Measurements from ENCODE around the gene DNAJC1. TPM values are rescaled to one million over a fixed set of nuclear protein-coding genes. Genes with fewer than 3 reads are reported as not detected.

The DNAJC1 gene
- total RNA-seq, 1 donor from 2014 or later = 41.0 TPM

GRCh38 chr10:21757185-21757901, 246.2 kb downstream of the DNAJC1 start:
- no peak for DNase-seq

GRCh38 chr10:21756707-21757106, 246.8 kb downstream of the DNAJC1 start:
- DNase-seq = no peak

- no peak for DNase-seq
Observed at GRCh38 chr10:21754410-21755011, 249.0 kb downstream of the DNAJC1 start.

DNA sequence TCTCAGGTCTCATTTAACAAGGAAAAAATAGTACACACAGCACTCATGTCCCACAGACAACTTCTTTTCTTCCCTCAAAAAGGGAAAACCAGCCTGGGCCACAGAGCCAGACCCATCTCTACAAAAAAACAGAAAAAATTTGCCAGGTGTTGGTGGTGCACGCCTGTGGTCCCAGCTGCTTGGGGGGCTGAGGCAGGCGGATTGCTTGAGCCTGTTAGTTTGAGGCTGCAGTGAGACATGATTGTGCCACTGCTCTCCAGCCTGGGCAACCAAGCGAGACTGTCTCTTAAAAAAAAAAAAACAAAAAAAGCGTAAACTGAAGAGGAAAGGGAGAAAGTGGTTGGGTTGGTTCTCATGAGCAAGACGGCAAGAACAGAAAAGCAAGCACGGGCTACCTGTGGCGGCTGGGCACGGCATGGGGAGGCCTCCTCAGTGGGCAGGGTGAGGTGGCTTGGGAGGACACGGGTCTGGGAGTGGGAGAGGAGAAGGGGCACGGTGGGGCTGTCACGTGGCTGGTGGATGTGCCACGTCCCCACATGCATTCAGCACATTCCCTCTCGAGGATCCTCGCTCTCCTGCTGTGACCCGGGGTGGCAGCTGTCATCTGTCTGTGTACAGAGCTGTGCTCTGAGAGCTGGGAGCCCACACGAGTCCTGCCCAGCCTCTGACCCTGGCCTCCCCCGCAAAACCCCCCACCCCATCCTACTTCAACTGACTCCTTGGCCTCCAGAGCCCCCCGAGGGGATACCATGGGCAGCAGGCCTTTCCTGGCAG, 249.8 kb downstream of the DNAJC1 start:
- DNase-seq = no peak

DNA sequence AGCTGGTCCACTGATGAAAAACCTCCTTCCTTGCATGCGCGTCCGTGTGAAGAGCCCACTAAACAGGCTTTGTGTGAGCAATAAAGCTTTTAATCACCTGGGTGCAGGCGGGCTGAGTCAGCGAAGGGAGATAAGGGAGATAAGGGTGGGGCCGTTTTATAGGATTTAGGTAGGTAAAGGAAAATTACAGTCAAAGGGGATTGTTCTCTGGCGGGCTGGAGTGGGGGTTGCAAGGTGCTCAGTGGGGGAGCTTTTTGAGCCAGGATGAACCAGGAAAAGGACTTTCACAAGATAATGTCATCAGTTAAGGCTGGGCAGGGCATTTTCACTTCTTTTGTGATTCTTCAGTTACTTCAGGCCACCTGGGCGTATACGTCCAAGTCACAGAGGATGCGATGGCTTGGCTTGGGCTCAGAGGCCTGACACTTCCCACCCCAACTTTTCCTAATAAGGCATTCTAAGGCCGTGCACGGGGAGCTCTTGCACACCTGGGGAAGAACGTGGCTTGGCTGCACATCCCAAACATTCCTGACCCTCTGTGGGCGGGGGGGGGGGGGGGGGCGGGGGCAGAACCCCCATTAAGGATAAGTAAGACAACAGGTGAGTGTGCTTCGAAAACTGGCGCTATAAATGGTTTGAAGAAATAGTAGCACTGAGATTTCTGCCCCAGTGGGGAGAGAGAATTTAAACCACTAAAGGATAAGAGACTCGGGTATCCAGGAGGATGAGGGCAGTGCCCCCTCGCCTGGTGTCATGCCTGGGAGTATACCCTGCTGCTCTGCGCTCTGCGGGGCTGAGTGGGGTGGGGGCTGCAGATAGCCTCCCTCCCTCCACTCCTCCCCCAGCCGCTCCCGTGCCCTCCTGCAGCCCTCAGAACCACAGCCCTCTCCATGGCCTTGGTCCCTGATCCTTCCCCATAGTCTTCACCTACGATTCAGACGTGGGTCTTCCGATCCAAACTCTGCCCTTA, 251.9 kb downstream of the DNAJC1 start:
- DNase-seq = no peak

DNA sequence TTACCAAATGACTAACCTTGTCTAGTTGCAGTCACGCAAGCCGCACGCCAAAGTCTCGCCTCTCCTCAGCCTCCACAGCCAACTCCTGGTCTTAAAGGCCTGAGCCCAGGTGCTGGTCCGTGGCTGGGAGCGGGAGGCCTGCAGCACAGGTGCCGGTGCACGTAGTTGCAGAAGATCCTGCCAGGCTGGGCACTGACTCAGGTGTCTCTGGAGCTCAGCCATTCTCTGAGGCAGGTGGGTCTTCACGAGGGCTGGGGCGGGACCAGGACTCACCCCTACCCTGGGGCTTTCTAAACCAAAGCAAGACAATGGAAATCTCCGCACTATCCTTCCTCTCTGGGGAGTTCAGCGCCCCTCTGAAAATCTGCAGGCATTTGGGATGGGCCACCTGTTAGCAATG, 253.1 kb downstream of the DNAJC1 start:
- no peak for DNase-seq

DNA sequence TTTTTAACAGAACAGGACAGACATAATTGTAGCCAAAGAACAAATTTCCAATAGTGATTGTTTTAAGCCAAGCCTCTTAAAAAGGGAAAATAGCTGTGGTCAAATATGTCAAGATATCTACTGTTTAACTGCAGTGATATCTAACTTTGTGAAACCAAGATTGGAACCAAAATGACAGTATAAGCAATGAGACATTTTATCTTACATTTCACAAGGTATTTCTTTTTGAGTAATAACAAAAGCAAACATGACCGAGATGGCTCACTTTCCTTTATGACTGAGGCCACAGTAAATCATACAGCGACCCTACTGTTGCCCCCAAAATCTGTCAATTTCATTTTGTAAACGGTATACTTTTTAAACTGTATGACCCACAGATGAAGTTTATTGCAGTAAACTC, 253.7 kb downstream of the DNAJC1 start:
- no peak for DNase-seq

- DNase-seq = no peak
Observed at GRCh38 chr10:21747809-21748208, 255.7 kb downstream of the DNAJC1 start.

DNA sequence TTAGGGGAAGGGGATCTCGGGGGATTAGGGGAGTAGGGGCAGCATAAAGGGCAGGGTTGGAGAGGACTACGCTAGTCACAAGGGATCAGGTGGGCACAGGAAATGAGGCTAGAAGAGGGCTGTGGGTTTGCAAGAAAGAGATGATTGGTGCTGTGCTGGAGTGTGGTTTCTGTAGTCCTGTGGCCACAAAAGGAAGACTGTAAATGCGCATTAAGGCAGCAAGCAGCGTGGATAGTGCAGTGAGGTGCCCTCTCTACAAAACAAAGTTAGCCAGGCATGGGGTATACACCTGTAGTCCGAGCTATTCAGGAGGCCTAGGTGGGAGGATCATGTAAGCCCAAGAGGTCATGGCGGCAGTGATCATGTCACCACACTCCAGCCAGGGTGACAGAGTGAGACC, 257.4 kb downstream of the DNAJC1 start:
- no peak for DNase-seq

- DNase-seq = no peak
Observed at GRCh38 chr10:21744223-21744622, 259.3 kb downstream of the DNAJC1 start.

DNA sequence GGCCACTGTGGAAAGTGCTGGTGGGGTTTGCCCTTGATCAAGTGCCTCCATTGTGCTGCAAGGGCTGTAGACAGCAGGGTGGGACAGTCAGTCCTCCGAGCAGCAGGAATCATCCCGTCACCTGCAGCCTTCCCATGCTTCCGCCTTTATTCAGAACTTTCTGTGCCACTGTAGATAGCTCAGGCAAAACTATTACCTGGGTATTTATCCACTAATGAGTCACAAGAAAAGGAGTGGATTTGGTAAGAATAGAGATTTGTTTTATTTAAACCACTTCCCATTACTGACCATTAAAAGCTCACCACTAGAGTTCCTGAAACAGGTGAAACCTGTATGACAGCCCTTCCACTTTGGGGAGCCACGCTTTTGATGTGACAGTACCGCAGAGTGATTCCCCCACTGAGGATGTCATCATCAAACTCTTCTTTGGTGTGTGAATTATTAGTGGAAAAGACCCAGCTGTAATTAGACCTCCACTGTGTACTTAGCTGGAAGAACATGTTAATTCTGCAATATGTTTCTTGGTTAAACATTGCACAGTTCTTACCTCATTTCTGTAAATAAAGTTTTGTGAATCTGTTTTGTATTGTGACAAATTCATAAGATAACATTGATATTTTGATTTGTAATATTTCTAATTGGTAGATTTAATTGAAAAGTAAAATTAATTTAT, 260.7 kb downstream of the DNAJC1 start:
- DNase-seq = no peak

DNA sequence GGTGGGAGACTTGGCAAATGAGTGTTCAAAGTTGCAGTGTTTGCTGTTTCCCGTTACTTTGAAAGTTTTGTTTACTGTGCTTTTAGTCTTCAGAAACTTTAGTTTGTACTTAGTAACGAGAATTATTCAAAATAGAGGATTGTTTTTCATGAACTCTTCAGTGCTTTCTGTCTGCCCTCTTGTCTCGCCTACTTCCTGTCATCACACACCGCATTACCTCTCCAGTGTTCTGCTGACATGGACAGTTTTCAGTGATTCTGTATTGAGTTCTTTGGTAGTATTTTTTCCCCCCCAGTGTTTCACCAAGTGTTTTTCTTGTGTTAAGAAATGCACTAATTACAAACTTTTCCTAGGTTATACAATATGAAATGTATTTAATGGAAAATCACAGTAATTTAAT, 262.5 kb downstream of the DNAJC1 start:
- DNase-seq = no peak

DNA sequence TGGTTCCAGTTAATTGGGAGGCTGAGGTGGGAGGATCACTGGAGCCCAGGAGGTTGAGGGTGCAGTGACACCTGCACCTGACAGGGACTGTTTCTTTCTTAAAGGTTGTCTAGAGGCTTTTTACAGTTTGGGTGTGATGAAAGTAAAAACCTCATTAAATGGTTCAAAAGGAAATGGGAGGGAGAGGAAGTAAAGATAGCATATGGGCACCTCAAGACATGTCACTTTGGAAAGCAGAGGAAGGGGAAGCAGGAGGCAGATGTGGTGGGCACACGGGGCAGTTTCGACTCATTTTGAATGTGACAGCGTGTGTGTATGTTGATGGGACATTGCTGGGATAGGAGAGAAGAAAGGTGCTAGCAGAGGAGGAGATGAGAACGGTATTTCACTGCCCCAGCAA, 266.4 kb downstream of the DNAJC1 start:
- DNase-seq = no peak

DNA sequence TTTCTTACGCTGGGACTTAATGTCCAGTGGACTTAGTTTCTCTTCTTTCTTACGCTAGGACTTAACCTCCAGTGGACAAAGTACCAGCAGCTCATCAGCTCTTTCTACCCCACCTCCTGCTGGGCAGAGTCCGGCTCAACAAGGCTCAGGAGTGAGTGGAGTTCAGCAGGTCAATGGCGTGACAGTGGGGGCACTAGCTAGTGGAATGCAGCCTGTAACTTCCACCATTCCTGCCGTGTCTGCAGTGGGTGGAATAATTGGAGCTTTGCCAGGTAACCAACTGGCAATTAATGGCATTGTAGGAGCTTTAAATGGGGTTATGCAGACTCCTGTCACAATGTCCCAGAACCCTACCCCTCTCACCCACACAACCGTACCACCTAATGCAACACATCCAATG, 269.8 kb downstream of the DNAJC1 start:
- DNase-seq = peak; percentile 59

DNA sequence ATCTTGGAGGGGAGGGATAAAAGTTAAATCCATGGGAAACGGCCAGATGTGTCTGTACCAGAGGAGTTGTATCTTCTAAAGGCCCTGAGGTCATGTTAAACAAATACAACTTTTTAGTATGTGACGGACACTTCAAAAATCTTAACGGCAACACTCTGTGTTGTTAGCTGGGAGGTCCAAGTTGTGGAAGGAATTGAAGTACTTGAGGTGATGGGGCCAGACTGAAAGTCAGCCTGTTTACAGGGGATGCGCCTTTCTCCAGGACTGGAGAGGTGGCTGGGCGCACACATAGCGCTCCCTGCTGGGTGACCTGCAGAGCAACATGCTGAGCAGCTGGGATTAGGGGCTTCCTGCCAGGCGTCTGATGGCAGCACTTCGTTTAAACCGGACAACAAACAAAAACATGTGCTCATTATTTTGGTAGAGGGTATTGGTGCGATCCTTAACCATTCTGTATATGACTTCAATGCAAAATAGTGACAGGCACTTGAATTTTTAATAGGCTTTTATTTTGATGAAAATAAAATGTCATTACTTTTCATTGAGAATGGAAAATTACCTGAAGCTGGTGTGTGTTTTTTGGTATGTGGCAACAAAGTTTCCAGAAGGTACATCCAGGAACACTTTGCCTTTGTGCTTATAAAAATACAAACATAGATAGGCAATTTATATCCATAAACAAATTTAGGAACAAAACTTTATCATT, 271.3 kb downstream of the DNAJC1 start:
- DNase-seq = peak; percentile 90

- peak; percentile 25 for DNase-seq
Observed at GRCh38 chr10:21728618-21729017, 274.9 kb downstream of the DNAJC1 start.

DNA sequence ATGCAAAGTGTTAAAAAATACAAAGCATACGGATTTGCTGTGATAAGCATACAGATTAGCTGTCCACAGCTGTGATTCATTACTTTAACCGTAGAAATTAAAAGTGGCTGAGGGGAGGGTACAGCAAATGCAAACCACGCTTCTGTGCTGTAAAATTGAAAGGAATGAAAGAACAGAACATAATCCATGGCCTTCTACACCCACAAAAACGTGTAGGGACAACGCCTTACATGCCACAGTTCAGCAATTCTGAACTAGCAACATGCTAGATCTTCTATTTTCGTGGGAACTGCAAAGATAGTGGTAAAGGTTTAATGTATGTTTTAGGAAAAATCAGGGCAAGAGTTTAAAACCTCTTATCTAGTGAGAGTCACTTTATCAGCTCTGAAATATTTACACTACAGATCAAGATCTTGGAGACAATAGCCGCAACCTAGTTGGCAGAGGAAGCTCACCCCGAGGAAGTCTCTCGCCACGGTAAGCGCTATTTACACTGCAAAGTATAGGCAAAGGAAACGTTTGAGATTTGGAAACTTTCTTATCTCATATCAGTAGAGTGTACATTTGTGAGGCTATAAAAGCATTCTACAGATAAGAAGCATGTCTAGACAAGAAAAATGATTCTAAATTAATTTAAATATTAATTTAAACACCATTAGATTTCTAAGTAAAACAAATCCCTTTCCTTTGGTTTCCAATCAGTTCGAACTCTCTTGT, 275.9 kb downstream of the DNAJC1 start:
- DNase-seq = peak; percentile 62

DNA sequence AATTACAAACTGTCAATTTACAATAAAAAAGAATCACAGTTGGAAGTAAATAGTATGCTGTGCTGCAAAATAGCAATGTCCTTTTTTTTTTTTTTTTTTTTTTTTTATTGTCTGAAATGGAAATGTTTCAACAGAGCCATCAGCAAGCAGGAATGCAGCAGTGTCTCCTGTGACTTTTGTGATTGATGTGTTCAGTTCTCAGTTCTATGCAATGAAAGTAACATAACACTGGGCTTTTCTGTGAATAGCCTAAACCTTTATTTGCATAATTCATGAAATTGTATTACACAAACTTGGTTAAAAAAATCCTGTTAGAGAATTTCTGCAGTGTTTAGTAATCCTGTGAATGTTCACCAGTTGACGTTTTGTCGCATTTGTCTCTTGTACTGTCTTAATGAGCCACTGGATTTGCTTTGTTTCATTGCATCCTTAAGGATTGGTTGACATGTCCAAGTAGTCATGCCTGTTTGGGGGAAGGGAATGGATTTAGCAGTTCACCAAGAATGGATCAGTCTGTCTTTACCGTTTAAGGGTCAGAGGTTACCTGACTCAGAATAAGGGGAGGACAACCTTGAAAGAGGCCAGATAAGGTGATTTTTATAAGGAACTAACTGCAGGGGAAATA, 276.8 kb downstream of the DNAJC1 start:
- DNase-seq = no peak

- peak; percentile 99 for DNase-seq
Observed at GRCh38 chr10:21724687-21725367, 278.7 kb downstream of the DNAJC1 start.
